NCI-H1092 (cell line): Measurements from ENCODE around the gene JAM3.

ENCODE experiments used
- DNase-seq: peaks from one replicate; lab custom pipeline; 2025; lab: John Stamatoyannopoulos, UW

The JAM3 gene

DNA sequence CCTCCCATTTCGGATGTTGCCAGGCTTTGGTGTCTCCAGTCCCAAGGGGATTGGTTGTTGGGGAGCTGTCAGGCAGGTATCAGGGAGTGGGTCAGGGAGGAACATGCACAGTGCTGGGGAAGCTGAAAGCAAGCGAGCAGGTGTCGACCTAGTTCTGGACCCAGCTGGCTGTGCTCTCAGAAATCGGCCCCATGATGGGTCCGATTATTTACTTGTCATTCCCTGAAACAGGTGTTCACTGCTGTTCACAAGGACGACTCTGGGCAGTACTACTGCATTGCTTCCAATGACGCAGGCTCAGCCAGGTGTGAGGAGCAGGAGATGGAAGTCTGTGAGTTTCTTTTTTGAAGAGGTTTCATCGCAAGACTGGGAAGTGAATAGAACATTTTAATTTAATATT, 76.8 kb downstream of the JAM3 start:
- DNase-seq = peak; percentile 48

DNA sequence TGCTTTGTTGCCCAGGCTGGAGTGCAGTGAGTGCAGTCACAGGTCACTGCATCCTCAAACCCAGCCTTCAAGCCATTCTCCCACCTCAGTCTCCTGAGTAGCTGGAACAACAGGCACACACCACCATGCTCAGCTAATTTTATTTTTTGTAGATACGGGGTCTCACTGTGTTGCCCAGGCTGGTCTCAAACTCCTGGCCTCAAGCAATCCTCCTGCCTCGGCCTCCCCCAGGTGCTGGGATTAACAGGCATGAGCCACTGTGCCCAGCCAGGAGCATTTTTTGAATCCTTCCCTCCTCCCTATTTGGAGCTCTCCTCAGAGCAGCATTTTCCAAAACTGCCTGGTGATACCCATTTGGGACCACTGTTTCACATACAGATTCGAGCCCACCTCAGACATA, 77.7 kb downstream of the JAM3 start:
- no peak for DNase-seq

DNA sequence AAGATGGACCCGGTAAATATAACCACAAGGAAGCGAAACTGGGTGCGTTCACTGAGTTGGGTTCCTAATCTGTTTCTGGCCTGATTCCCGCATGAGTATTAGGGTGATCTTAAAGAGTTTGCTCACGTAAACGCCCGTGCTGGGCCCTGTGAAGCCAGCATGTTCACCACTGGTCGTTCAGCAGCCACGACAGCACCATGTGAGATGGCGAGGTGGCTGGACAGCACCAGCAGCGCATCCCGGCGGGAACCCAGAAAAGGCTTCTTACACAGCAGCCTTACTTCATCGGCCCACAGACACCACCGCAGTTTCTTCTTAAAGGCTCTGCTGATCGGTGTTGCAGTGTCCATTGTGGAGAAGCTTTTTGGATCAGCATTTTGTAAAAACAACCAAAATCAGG, 80.5 kb downstream of the JAM3 start:
- no peak for DNase-seq

DNA sequence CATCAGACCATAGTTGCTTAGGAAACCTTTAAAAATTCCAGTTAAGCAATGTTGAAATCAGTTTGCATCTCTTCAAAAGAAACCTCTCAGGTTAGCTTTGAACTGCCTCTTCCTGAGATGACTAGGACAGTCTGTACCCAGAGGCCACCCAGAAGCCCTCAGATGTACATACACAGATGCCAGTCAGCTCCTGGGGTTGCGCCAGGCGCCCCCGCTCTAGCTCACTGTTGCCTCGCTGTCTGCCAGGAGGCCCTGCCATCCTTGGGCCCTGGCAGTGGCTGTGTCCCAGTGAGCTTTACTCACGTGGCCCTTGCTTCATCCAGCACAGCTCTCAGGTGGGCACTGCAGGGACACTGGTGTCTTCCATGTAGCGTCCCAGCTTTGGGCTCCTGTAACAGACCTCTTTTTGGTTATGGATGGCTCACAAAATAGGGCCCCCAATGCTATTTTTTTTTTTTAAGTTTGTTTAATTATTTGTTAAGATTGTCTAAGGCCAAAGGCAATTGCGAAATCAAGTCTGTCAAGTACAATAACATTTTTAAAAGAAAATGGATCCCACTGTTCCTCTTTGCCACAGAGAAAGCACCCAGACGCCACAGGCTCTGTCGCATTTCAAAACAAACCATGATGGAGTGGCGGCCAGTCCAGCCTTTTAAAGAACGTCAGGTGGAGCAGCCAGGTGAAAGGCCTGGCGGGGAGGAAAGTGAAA, 81.5 kb downstream of the JAM3 start:
- no peak for DNase-seq

DNA sequence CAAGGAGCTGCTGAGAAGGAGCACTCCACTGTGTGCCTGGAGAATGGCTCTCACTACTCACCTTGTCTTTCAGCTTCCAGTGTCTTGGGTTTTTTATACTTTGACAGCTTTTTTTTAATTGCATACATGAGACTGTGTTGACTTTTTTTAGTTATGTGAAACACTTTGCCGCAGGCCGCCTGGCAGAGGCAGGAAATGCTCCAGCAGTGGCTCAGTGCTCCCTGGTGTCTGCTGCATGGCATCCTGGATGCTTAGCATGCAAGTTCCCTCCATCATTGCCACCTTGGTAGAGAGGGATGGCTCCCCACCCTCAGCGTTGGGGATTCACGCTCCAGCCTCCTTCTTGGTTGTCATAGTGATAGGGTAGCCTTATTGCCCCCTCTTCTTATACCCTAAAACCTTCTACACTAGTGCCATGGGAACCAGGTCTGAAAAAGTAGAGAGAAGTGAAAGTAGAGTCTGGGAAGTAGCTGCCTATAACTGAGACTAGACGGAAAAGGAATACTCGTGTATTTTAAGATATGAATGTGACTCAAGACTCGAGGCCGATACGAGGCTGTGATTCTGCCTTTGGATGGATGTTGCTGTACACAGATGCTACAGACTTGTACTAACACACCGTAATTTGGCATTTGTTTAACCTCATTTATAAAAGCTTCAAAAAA, 82.3 kb downstream of the JAM3 start:
- no peak for DNase-seq

DNA sequence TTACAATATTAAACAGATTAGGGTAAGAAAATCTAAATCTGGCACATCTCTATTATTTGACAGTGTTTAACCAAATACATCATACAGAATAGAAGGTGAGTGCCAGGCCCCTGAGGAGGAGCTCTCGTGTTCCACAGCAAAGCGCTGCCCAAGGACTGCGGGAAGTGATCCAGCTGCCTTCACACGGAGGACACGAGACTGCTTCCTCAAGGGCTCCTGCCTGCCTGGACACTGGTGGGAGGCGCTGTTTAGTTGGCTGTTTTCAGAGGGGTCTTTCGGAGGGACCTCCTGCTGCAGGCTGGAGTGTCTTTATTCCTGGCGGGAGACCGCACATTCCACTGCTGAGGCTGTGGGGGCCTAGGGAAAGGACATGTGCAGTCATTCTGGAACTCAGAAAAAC, 83.8 kb downstream of the JAM3 start:
- no peak for DNase-seq

DNA sequence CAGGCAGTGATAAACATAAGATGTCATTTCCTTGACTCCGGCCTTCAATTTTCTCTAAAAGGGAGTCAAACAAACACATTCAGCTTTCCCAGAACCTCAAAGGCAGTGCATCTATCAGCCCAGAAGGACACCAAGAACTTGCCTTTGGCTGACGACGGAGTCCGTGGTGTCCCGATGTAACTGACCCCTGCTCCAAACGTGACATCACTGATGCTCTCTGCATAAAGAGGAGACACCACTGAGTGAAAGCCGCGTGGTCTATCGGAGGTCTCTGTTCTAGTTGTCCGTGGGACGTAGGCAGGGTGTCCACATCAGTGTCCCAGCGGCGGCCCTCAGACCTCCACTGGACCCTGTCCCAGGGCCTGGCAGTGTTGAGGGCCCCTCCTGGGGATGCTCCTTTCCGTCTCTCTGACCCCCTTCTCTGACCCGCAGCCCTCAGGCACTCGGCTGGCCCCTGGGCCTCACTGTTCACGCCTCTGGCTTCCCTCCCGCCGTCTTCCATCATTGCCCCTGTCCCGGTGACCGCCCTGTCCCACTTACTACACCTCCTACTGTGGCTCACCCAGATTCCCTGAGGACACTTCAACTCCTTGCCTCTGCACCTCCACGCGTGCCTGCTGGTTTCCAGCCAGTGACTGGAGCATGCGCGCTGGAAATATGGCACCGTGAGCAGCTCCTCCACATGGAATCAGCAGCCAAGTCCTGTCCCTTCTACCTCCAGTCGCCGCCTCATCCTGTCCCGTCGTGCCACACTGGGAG, 84.5 kb downstream of the JAM3 start:
- DNase-seq = no peak

DNA sequence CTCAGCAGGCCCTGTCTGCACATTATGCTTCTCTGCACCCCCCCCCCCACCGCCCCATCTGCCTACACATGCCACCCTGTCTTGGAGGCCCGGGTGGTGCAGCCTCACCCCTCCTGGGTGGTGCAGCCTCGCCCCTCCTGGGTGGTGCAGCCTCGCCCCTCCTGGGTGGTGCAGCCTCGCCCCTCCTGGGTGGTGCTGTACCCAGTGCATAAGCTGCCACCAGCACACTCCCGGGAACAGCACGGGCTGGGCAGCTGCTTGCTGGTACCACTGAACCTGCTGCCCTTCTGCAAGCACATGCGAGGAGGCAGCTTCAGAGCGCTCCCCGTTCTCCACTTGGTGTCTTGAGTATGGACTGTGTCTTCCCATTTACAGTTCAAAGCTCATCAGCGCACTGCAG, 85.6 kb downstream of the JAM3 start:
- no peak for DNase-seq

DNA sequence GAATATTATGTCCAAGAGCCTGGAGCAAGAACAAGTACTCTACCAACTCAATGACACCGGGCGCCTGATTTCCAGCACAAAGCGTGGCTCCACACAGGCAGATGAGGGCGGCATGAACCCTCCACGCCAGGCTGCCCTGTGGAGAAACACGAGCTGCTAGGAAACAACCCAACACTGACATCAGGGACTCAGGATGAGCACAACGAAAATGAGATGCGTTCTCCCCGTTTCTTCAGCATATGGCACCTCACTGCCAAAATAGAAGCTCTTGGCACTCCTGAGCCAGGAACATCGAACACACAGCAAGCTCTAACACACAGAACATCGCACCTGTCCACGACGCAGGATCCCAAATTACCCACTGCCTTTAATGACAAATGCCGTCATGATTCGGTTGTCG, 86.6 kb downstream of the JAM3 start:
- DNase-seq = no peak

DNA sequence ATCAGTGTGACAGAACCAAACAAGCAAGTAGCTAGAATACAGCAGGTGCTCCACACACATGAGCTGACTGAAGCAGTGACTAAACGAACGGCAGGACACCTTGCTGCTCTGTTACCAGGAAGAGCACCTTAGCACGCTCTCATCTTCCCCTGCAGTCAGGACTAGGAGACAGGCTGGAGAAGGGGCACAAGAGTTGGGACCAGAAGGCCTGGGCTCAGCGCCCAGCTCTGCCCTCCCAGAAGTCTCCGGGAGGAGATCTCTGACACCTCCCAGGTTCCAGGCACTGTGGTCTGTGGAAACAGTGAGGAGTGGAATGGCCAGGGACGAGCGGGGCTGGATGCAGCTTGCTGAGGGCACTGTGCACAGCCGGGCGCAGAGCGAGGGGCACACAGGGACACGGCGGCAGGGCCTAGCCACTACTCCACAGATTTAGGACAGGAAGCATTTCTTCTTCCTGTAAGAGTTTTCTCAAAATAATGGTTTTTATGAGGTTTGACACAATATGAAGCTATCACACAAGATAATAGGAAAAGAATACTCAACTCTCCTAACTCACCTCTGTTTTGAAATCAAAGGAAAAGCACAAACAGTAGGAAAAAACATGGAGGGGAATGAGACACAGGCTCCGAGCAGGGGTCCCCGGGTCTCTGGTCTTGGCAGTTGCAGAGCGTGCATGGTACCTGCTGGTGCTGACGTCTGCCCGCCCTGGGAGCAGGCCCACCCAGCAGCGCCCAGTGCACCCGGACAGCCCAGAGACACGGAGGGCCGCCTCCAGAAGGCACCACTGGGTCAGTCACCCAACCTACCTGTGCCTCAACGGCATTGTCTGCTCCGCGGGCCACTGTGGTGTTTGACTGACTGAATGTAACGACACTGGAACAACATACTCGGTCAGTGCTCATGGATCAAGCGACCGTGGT, 87.3 kb downstream of the JAM3 start:
- no peak for DNase-seq

DNA sequence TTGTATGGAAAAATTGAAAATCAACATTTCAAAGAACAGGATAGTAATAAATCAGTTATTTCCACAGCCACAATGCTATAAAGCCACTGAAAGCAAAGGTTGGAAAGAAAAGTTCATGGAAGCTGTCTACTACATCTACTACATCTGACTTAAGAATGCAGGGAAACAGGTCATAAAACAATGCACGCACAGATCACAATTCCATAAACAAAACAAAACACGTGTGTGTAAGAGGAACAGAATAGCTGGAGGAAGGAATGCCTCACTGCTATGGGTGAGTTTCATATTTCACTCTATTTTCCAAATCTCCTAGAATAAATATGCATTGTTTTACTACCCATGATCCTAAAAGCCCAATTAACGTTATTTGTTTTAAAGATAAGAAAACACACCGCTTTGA, 88.6 kb downstream of the JAM3 start:
- no peak for DNase-seq

DNA sequence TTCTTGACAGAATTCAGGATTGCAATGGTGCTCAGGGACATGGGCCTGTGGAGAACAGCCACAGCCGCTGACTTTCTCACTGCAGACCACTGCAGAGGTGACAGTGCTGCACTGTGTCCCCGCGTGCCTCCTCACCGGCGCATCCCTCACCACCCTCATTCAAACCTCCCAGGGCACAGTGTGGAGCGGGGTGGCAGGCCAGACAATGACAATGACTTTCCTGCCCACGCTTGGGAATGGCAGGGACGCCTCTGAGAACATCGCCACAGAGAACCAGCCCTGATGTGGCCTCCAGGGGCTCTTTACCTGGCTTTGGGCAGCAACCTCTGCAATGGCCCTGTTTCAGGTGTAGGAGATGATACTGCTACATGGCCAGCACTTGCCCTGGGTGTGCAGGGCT, 89.2 kb downstream of the JAM3 start:
- DNase-seq = no peak

DNA sequence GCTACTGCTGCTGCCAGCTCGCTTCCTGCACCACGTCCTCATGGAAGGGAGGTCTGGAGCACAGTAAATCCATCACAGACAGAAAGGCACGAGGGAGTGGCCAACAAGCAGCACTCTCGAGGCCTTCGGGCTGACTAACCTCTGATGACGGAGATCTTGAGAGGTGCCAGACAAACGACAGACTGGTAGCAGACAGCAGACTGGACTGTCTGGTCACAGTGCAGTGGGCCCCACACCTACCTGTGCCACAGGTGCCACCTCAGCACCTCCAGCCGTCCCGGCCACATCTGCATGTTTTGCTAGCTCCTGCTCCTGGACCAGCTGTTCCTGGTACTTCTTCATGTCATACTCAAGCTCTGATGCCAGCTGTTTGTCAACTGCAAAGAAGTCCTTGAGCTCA, 90.8 kb downstream of the JAM3 start:
- no peak for DNase-seq

DNA sequence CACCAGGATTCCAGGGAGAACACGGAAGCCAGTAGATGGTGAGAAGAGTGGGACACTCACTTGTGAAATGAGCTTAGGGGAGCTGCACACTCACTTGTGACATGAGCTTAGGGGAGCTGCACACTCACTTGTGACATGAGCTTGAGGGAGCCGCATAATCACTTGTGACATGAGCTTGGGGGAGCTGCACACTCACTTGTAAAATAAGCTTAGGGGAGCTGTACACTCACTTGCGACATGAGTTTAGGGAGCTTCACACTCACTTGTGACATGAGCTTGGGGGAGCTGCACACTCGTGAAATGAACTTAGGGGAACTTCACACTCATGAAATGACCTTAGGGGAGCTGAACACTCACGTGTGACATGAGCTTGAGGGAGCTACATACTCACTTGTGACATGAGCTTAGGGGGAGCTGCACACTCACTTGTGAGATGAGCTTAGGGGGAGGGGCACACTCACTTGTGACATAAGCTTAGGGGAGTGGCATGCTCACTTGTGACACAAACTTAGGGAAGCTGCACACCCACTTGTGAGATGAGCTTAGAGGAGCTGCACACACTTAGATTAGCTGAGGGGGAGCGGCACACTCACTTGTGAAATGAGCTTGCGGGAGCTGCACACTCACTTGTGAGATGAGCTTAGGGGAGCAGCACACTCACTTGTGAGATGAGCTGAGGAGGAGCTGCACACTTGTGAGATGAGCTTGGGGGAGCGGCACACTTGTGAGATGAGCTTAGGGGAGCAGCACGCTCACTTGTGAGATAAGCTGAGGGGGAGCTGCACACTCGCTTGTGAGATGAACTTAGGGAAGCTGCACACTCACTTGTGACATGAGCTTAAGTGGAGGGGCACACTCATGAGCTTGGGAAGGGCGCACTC, 95.9 kb downstream of the JAM3 start:
- DNase-seq = peak; percentile 28

DNA sequence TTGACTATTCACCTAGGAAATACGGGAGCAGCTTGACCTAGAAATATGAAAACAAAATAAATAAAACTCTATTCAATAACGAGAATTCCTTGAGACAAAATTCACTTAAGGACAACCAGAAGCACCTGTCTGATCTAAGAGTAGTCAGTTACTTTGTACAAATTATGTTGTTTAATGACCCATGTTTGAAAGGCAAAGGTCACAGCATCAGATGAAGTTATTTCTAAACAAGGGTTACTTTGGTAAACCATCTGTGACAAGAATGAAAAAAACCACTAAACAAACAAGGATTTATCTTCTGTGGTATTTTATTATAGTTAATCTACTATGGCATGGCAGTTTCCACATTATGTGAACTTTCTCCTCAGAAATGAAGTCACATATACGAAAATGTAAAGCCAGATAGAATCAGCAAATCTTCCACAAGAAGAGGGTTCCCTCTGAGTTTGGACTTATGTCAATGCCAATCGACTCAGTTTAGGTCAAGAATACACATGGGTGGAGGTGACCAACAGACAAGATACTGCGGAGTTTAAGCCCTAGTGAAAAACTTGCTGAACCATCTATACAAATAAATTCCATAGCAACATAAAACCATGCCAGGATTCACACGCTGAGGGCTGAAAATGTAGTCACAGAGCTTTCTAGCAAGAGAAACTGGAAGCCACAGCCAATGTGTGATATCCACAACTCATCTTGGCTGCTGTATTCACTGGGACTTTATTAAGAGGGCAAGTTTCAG, 101.5 kb downstream of the JAM3 start:
- DNase-seq = no peak

DNA sequence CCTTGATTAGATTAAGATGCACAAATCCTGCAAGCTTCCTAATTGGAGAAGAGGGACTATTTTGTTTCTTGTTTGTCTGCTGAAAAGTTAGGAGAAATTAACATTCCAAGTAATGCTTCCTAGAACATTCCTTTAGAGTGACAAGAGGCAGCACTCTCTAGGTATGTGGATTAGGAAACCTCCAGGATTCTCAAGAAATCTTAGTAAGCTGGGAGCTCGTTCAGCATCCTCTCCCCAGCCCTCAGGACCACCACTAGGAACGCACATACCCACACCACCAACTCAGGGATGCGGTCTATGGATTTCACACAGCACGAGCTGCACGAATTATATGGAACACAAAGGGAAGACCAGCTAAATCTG, 102.0 kb downstream of the JAM3 start:
- DNase-seq = no peak

DNA sequence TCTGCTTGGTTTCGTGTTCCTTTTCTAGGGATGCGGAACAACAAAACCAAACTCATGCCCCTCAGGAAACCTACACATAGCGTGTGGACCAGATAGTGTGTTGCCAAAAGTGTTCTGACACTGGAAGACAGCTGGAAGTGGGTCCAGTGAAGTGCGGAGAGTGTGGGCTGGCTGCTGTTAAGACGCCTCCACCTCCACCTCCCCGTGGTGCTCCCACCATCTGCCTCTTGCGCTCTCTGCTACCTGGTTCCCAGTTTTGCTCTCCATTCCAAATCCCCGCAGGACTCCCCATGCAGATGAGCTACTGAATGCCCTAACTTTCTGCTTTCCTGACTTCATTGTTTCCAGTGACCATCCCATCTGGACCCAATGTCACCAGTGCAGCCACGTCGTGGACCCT, 103.1 kb downstream of the JAM3 start:
- DNase-seq = no peak

DNA sequence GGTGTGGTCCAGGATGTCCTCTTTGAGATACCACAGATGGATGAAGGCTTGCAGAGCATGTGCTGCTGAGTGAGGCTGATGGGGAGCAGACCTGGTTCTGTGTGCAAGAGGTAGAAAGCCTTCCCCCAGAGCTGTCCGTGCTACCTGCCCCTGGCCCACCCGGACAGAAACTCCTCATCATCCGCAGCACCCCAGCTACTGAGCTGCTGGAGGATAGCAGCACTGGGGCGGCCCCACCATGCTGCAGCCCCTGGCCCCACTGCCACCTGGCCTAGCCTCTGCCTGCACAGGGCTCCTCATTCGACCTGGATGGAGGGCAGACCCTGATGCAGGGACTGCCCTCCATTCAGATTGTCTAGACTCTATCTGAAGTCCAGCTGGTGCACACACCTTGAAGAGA, 104.4 kb downstream of the JAM3 start:
- DNase-seq = no peak

DNA sequence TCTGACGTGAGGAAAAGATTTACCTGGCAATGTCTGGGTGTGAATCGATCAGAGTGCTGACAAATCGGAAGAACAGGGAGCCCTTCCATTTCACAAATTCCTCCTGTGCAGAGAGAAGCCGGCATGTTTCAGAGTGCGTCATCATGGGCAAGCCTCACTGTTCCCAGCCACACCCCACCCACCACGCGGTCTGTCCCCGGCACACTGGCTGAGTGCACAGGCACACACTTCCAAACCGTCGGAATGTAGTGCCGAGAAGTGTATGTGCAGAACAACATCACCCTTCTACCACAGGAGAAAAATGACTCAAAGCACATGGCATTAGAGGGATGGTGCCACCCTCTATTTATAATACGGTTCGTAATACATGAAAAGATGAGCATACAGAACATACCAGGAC, 107.4 kb downstream of the JAM3 start:
- DNase-seq = no peak

DNA sequence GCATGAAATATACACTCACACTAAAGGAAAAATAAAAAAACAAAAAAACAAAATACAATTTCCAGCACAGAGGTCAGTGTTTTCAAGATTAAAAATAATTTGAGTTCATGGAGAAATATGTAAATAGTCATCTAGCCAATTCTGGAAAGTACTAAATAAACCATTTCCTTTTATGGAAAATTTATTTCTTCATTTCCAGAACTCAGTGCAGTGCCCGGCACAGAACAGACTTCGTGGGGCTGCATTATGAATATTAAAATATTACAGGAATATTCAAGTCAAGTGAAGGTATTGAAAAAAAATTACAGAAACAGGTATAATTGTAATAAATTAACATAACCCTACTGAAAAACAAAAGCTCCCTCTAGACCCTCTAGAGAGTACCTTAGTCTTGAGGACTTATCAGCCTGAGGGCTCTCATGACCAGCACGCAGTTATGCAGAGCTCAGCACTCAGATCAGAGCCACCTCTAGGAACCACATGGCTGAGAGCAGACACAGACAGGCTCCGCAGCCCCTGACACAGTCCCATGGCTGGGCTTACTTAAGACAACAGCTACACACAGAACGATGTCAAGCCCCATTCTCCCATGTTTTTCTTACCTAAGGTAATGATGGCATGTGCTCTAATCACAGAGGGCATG, 109.3 kb downstream of the JAM3 start:
- no peak for DNase-seq
